Lower leg skin (tissue), 3 donors: ENCODE measurements around the gene SUMF2.

ENCODE experiments used
- CTCF ChIP-seq, 3 donors: fragments of 450-650 bp; IDR thresholded peaks; one replicate each; pipeline ENCODE4 v1.5.1; 2016; ENCODE audit warnings: antibody characterized with exemption in 3 of 3, mild to moderate bottlenecking in 3 of 3, moderate library complexity in 2 of 3
- POLR2A ChIP-seq, 2 donors: fragments of 450-650 bp; IDR thresholded peaks; one replicate each; pipeline ENCODE4 v1.6.1; 2016 to 2017; ENCODE audit warnings: antibody characterized with exemption in 2 of 2, mild to moderate bottlenecking in 1 of 2, moderate library complexity in 1 of 2

- TF ChIP-seq CTCF (IDR thresholded peaks at IDR 0.05): no peak
- no peak for TF ChIP-seq POLR2A (IDR thresholded peaks at IDR 0.05)
Measured at GRCh38 chr7:56063882-56064625, at the start of gene SUMF2.
